ENCODE results near the gene ABCA13. TPM values are rescaled to one million over a fixed set of nuclear protein-coding genes. Genes with fewer than 3 reads are reported as not detected.

ABCA13 gene
- total RNA-seq, 1 donor from 2014 or later = 0.34 TPM

DNA sequence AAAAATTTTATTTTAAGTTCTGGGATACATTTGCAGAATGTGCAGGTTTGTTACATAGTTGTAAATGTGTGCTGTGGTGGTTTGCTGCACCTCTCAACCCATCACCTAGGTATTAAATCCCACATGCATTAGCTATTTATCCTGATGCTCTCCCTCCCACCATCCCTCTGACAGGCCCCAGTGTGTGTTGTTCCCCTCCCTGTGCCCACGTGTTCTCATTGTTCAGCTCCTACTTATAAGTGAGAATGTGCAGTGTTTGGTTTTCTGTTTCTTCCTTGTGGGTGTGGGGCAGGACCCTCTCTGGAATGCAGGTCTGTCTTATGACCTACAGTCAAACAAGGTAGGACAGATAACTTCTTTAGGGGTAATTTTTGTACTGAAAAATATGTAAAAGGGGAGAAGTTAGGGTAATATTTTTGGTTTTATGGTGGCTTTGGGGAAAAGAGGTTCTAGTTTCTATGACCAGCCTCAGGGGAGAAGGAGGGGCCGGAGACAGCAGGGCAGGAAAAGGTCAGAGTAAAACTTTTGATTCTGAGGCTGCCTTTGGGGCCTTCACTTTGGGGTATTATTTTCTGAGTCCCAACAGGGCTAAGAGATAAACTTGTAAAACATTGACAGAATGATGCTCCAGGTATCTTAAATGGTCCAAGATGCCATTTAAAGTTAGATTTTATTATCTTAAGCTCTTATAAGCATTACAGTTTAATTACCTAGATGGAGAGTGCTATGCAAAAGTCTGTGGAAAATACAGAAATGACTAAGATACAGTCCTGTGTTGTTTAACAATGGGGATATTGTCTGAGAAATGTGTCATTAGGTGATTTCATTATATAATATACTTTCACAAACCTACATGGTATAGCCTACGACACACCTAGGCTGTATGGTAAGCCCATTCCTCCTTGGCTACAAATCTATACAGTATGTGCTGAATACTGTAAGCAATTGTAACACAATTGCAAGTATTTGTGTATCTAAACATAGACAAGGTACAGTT lies 354.8 kb downstream of the ABCA13 start:
- no peaks in the 10 kb centered on the region for H3K36me3 ChIP-seq (ENCODE audit: insufficient read depth, low read length)
- no peaks in the 10 kb centered on the region for H3K79me2 ChIP-seq (ENCODE audit: insufficient read depth, low read length)
- no peak overlapping the region for H3K27ac ChIP-seq (ENCODE audit: low read depth, low read length)
- Mint-ChIP-seq H3K27ac (ENCODE audit: unreplicated experiment) (no peak overlapping the region), H3K36me3 (ENCODE audit: low read depth, unreplicated experiment) (no peaks in the 10 kb centered on the region), H3K9me3 (ENCODE audit: unreplicated experiment) (peaks cover 2% of the 10 kb centered on the region), H3K4me1 (ENCODE audit: low read depth, unreplicated experiment) (no peaks in the 10 kb centered on the region), H3K4me3 (ENCODE audit: unreplicated experiment) (no peak overlapping the region), H3K27me3 (ENCODE audit: low read depth, unreplicated experiment) (no peaks in the 10 kb centered on the region)
- TF ChIP-seq, protein P1, sequence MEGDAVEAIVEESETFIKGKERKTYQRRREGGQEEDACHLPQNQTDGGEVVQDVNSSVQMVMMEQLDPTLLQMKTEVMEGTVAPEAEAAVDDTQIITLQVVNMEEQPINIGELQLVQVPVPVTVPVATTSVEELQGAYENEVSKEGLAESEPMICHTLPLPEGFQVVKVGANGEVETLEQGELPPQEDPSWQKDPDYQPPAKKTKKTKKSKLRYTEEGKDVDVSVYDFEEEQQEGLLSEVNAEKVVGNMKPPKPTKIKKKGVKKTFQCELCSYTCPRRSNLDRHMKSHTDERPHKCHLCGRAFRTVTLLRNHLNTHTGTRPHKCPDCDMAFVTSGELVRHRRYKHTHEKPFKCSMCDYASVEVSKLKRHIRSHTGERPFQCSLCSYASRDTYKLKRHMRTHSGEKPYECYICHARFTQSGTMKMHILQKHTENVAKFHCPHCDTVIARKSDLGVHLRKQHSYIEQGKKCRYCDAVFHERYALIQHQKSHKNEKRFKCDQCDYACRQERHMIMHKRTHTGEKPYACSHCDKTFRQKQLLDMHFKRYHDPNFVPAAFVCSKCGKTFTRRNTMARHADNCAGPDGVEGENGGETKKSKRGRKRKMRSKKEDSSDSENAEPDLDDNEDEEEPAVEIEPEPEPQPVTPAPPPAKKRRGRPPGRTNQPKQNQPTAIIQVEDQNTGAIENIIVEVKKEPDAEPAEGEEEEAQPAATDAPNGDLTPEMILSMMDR (IDR thresholded peaks at IDR 0.05; ENCODE audit: insufficient read depth, low read depth, low read length) = no peak
- TF ChIP-seq EZH2 (IDR thresholded peaks at IDR 0.05; ENCODE audit: insufficient read depth, low read length) = no peak
- H3K27me3 ChIP-seq (ENCODE audit: insufficient read depth, low read length) = no peaks in the 10 kb centered on the region
- H3K4me2 ChIP-seq (ENCODE audit: low read length) = no peak overlapping the region
- H3K4me3 ChIP-seq (ENCODE audit: insufficient read depth, low read depth, low read length) = no peak overlapping the region
- FAIRE-seq = no peak
- H3K4me1 ChIP-seq (ENCODE audit: insufficient read depth, low read length) = no peaks in the 10 kb centered on the region
- DNase-seq (ENCODE audit: low read depth) = no peak
- no peaks in the 10 kb centered on the region for H3K9me3 ChIP-seq (ENCODE audit: insufficient read depth, low read depth, low read length)
- no peak overlapping the region for H2AFZ ChIP-seq (ENCODE audit: low read depth, low read length)
- no peak overlapping the region for H3K9ac ChIP-seq (ENCODE audit: low read length)
- no peaks in the 10 kb centered on the region for H4K20me1 ChIP-seq (ENCODE audit: insufficient read depth, low read length)

DNA sequence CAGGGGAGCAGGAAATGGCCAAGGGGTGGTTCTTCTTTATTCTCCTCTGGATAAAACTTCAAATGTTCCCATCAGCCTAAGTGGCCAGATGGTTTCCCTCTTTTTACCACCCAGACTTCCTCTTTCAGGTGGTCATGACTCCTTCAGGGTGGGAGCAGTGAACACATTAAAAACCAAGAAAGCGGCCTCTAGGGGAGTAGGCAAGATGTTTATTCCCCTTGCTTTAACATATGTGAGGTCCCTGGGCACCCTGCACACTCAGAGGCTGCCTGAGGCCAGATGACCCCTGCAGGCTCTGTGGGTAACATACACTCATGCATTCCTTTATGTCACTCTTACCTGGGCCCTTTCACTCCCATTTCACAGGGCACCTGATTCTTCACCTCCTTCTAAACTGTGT lies 357.4 kb downstream of the ABCA13 start:
- H3K4me3 Mint-ChIP-seq (ENCODE audit: unreplicated experiment) = no peak overlapping the region
- no peak for TF ChIP-seq EZH2 (IDR thresholded peaks at IDR 0.05; ENCODE audit: insufficient read depth, low read length)
- TF ChIP-seq, protein P1 (IDR thresholded peaks at IDR 0.05; ENCODE audit: insufficient read depth, low read depth, low read length) = no peak
- Histone ChIP-seq H3K4me3 (ENCODE audit: insufficient read depth, low read depth, low read length) (no peak overlapping the region), H3K9me3 (ENCODE audit: insufficient read depth, low read depth, low read length) (no peaks in the 10 kb centered on the region), H3K4me2 (ENCODE audit: low read length) (no peak overlapping the region), H3K27me3 (ENCODE audit: insufficient read depth, low read length) (no peaks in the 10 kb centered on the region), H3K9ac (ENCODE audit: low read length) (no peak overlapping the region), H4K20me1 (ENCODE audit: insufficient read depth, low read length) (no peaks in the 10 kb centered on the region), H3K79me2 (ENCODE audit: insufficient read depth, low read length) (no peaks in the 10 kb centered on the region), H2AFZ (ENCODE audit: low read depth, low read length) (no peak overlapping the region), H3K36me3 (ENCODE audit: insufficient read depth, low read length) (no peaks in the 10 kb centered on the region), H3K27ac (ENCODE audit: low read depth, low read length) (no peak overlapping the region), H3K4me1 (ENCODE audit: insufficient read depth, low read length) (no peaks in the 10 kb centered on the region)
- FAIRE-seq (no peak), DNase-seq (ENCODE audit: low read depth) (no peak)
- H3K4me1 Mint-ChIP-seq (ENCODE audit: low read depth, unreplicated experiment) = no peaks in the 10 kb centered on the region
- H3K27me3 Mint-ChIP-seq (ENCODE audit: low read depth, unreplicated experiment) = no peaks in the 10 kb centered on the region
- H3K36me3 Mint-ChIP-seq (ENCODE audit: low read depth, unreplicated experiment) = no peaks in the 10 kb centered on the region
- H3K9me3 Mint-ChIP-seq (ENCODE audit: unreplicated experiment) = peaks cover 2% of the 10 kb centered on the region
- H3K27ac Mint-ChIP-seq (ENCODE audit: unreplicated experiment) = no peak overlapping the region

DNA sequence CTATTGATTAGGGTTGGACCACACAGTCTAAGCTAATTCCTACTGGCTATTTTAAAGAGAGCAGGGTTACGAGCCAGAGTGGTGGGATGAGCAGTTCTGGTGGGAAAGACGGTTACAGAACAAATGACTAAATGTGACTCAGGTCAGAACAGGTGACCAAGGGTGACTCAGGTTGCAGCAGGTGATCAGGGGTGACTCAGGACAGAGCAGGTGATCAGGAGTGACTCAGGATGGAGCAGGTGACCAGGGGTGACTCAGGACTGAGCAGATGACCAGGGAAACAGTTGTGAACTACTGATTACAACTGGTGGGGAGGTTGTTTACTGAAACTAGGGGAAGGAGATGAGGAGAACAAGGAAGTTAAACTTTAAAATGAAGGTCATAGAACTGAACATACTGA lies 366.3 kb downstream of the ABCA13 start:
- no peaks in the 10 kb centered on the region for H3K79me2 ChIP-seq (ENCODE audit: insufficient read depth, low read length)
- no peaks in the 10 kb centered on the region for H3K4me1 ChIP-seq (ENCODE audit: insufficient read depth, low read length)
- Mint-ChIP-seq H3K36me3 (ENCODE audit: low read depth, unreplicated experiment) (peaks cover 1% of the 10 kb centered on the region), H3K9me3 (ENCODE audit: unreplicated experiment) (peaks cover 14% of the 10 kb centered on the region), H3K4me3 (ENCODE audit: unreplicated experiment) (no peak overlapping the region), H3K27ac (ENCODE audit: unreplicated experiment) (no peak overlapping the region), H3K4me1 (ENCODE audit: low read depth, unreplicated experiment) (no peaks in the 10 kb centered on the region), H3K27me3 (ENCODE audit: low read depth, unreplicated experiment) (no peaks in the 10 kb centered on the region)
- FAIRE-seq = no peak
- no peak overlapping the region for H3K4me3 ChIP-seq (ENCODE audit: insufficient read depth, low read depth, low read length)
- H3K9me3 ChIP-seq (ENCODE audit: insufficient read depth, low read depth, low read length) = peaks cover 5% of the 10 kb centered on the region
- H3K36me3 ChIP-seq (ENCODE audit: insufficient read depth, low read length) = no peaks in the 10 kb centered on the region
- H3K9ac ChIP-seq (ENCODE audit: low read length) = no peak overlapping the region
- no peak overlapping the region for H3K4me2 ChIP-seq (ENCODE audit: low read length)
- H2AFZ ChIP-seq (ENCODE audit: low read depth, low read length) = no peak overlapping the region
- no peak for DNase-seq (ENCODE audit: low read depth)
- H4K20me1 ChIP-seq (ENCODE audit: insufficient read depth, low read length) = no peaks in the 10 kb centered on the region
- TF ChIP-seq, protein P1 (IDR thresholded peaks at IDR 0.05; ENCODE audit: insufficient read depth, low read depth, low read length) = no peak
- TF ChIP-seq EZH2 (IDR thresholded peaks at IDR 0.05; ENCODE audit: insufficient read depth, low read length) = no peak
- H3K27me3 ChIP-seq (ENCODE audit: insufficient read depth, low read length) = no peaks in the 10 kb centered on the region
- no peak overlapping the region for H3K27ac ChIP-seq (ENCODE audit: low read depth, low read length)
